Liver (tissue), 3 donors: Measurements from ENCODE around the gene KLHL34.

ENCODE experiments used
- CTCF ChIP-seq: fragments of 150-350 bp; IDR thresholded peaks from 2 replicates; pipeline ENCODE4 v1.5.1; 2017; ENCODE audit warnings: improper control_type of control experiment, low read depth, low read length; ENCODE audit not compliant: missing input control
- FOXA1 ChIP-seq: IDR thresholded peaks from 2 replicates; pipeline ENCODE4 v1.6.1; 2016; ENCODE audit warnings: antibody characterized with exemption
- GABPA ChIP-seq, 2 donors: IDR thresholded peaks in 1 of 2; conservative IDR thresholded peaks in 1 of 2; 2 replicates each; pipeline ENCODE4 v1.6.1; 2016; ENCODE audit warnings: antibody characterized with exemption in 2 of 2, mild to moderate bottlenecking in 1 of 2, moderate library complexity in 1 of 2
- HNF4G ChIP-seq: IDR thresholded peaks from 2 replicates; pipeline ENCODE4 v1.6.1; 2016; ENCODE audit warnings: antibody characterized with exemption
- JUND ChIP-seq, 2 donors: IDR thresholded peaks; 2 replicates each; pipeline ENCODE4 v1.6.1; 2016; ENCODE audit warnings: antibody characterized with exemption in 2 of 2
- MAX ChIP-seq: IDR thresholded peaks from 2 replicates; pipeline ENCODE4 v1.6.1; 2016; ENCODE audit warnings: antibody characterized with exemption
- RAD21 ChIP-seq, 2 donors: IDR thresholded peaks; 2 replicates each; pipeline ENCODE4 v1.6.1; 2016; ENCODE audit warnings: antibody characterized with exemption in 2 of 2, mild to moderate bottlenecking in 2 of 2
- REST ChIP-seq: IDR thresholded peaks from 2 replicates; pipeline ENCODE4 v1.6.1; 2016; ENCODE audit warnings: antibody characterized with exemption, mild to moderate bottlenecking
- SP1 ChIP-seq: IDR thresholded peaks from 2 replicates; pipeline ENCODE4 v1.6.1; 2018; ENCODE audit warnings: antibody characterized with exemption, mild to moderate bottlenecking
- TAF1 ChIP-seq: conservative IDR thresholded peaks from 2 replicates; pipeline ENCODE4 v1.6.1; 2016; ENCODE audit warnings: antibody characterized with exemption, mild to moderate bottlenecking
- YY1 ChIP-seq: IDR thresholded peaks from 2 replicates; pipeline ENCODE4 v1.6.1; 2016; ENCODE audit warnings: antibody characterized with exemption, mild to moderate bottlenecking
- donor health status: healthy.
- donor health status: healthy.

- TF ChIP-seq CTCF (no peak), YY1 (no peak), MAX (no peak), RAD21 (IDR thresholded peaks at IDR 0.05) (no peak), REST (no peak), JUND (IDR thresholded peaks at IDR 0.05) (no peak), TAF1 (no peak), SP1 (no peak), FOXA1 (no peak), HNF4G (no peak), GABPA (IDR thresholded peaks at IDR 0.05 in 1 of 2, conservative IDR thresholded peaks at IDR 0.05 in 1 of 2) (no peak)
Measured at GRCh38 chrX:21658746-21659145, 616 bp upstream of the KLHL34 start.
